OCI-LY1 (cell line): ENCODE data around the gene ENOSF1.

ENCODE experiments used
- H2AFZ ChIP-seq: fragments of 200-600 bp; sonication (generic), shearing (Covaris generic); 2 replicates; pipeline ENCODE4 v1.6.0; 2014; ENCODE audit warnings: antibody characterized with exemption, mild to moderate bottlenecking, low read length
- H3F3A ChIP-seq: fragments of 200-600 bp; sonication (generic), shearing (Covaris generic); 2 replicates; pipeline ENCODE4 v1.6.0; 2014; ENCODE audit warnings: mild to moderate bottlenecking, antibody characterized with exemption, low read length, moderate library complexity; ENCODE audit not compliant: insufficient read depth
- H3K27ac ChIP-seq: fragments of 200-600 bp; sonication (generic); 2 replicates; pipeline ENCODE4 v1.5.1; 2014; ENCODE audit warnings: low read length, mixed run types, mild to moderate bottlenecking, low read depth; ENCODE audit not compliant: poor library complexity, severe bottlenecking
- H3K27me3 ChIP-seq: fragments of 200-600 bp; sonication (generic); 2 replicates; pipeline ENCODE4 v1.6.0; 2014; ENCODE audit warnings: antibody characterized with exemption, mild to moderate bottlenecking, low read length, moderate library complexity; ENCODE audit not compliant: insufficient read depth
- H3K36me3 ChIP-seq: fragments of 200-600 bp; sonication (generic); 2 replicates; pipeline ENCODE4 v1.6.1; 2014; ENCODE audit warnings: mild to moderate bottlenecking, antibody characterized with exemption, low read length, moderate library complexity, mixed read lengths; ENCODE audit not compliant: insufficient read depth
- H3K4me1 ChIP-seq: fragments of 200-600 bp; sonication (generic); 2 replicates; pipeline ENCODE4 v1.5.1; 2014; ENCODE audit warnings: mild to moderate bottlenecking, low read length, moderate library complexity; ENCODE audit not compliant: insufficient read depth, severe bottlenecking
- H3K4me2 ChIP-seq: fragments of 200-600 bp; sonication (generic), shearing (Covaris generic); 2 replicates; pipeline ENCODE4 v1.6.1; 2014; ENCODE audit warnings: low read length
- H3K4me3 ChIP-seq: fragments of 200-600 bp; sonication (generic); 2 replicates; pipeline ENCODE4 v1.5.1; 2014; ENCODE audit warnings: low read length, low read depth, mild to moderate bottlenecking, mixed read lengths; ENCODE audit not compliant: poor library complexity, severe bottlenecking
- H3K79me2 ChIP-seq: fragments of 200-600 bp; shearing (Covaris generic); 2 replicates; pipeline ENCODE4 v1.6.1; 2016; ENCODE audit warnings: mixed run types, low read length, mixed read lengths; ENCODE audit not compliant: insufficient read depth
- H3K9ac ChIP-seq: fragments of 200-600 bp; sonication (generic), shearing (Covaris generic); 2 replicates; pipeline ENCODE4 v1.6.1; 2014; ENCODE audit warnings: mild to moderate bottlenecking, low read length, mixed read lengths
- H3K9me2 ChIP-seq: fragments of 200-600 bp; sonication (generic), shearing (Covaris generic); 2 replicates; pipeline ENCODE4 v1.6.1; 2014; ENCODE audit warnings: low read depth, mild to moderate bottlenecking, low read length, mixed read lengths
- H3K9me3 ChIP-seq: fragments of 200-600 bp; shearing (Covaris generic); 2 replicates; pipeline ENCODE4 v1.6.1; 2014; ENCODE audit warnings: low read length, mixed read lengths
- H4K20me1 ChIP-seq: fragments of 200-600 bp; sonication (generic), shearing (Covaris generic); 2 replicates; pipeline ENCODE4 v1.6.0; 2016; ENCODE audit warnings: mild to moderate bottlenecking, low read length; ENCODE audit not compliant: insufficient read depth
- EZH2 ChIP-seq: fragments of 200-600 bp; sonication (generic), shearing (Covaris generic); IDR thresholded peaks from 2 replicates; pipeline ENCODE4 v1.8.0; 2017; ENCODE audit warnings: borderline replicate concordance, mixed run types, mild to moderate bottlenecking, antibody characterized with exemption, low read length, moderate library complexity, mixed read lengths
- TF ChIP-seq, protein P1 (sequence below): fragments of 200-600 bp; sonication (generic), shearing (Covaris generic); IDR thresholded peaks from 2 replicates; pipeline ENCODE4 v1.5.1; 2017; ENCODE audit warnings: mild to moderate bottlenecking, antibody characterized with exemption, low read length, moderate library complexity, mixed read lengths

ENOSF1 gene

DNA sequence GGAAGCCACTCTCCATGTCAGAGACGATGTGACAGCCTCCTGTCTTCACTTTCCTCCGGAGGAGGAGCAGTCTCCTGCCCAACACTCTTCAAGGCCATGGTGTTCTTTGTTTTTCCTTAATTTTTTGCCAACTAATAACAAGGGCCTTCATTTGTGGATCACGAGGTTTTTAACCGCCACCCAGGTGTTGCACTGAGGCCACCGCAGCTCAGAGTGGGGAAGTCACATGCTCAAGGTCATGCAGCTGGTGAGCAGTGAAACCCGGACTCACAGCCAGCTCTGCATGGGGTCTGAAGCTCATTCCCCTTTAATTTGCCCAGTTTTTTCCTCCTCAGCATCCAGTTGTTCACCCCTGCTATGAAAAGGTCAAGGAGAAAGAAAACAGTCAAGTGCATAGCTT lies 19.6 kb downstream of the ENOSF1 start:
- Histone ChIP-seq H3K4me1 (no peaks in the 10 kb centered on the region), H3K79me2 (no peaks in the 10 kb centered on the region), H3K4me2 (no peak overlapping the region), H3K9me3 (no peaks in the 10 kb centered on the region), H3K4me3 (no peak overlapping the region), H3K36me3 (no peaks in the 10 kb centered on the region), H3K9ac (no peak overlapping the region), H4K20me1 (no peaks in the 10 kb centered on the region), H3F3A (no peaks in the 10 kb centered on the region), H2AFZ (no peak overlapping the region), H3K27me3 (no peaks in the 10 kb centered on the region), H3K9me2 (no peaks in the 10 kb centered on the region), H3K27ac (no peak overlapping the region)
- no peak for TF ChIP-seq EZH2
- TF ChIP-seq, protein P1, sequence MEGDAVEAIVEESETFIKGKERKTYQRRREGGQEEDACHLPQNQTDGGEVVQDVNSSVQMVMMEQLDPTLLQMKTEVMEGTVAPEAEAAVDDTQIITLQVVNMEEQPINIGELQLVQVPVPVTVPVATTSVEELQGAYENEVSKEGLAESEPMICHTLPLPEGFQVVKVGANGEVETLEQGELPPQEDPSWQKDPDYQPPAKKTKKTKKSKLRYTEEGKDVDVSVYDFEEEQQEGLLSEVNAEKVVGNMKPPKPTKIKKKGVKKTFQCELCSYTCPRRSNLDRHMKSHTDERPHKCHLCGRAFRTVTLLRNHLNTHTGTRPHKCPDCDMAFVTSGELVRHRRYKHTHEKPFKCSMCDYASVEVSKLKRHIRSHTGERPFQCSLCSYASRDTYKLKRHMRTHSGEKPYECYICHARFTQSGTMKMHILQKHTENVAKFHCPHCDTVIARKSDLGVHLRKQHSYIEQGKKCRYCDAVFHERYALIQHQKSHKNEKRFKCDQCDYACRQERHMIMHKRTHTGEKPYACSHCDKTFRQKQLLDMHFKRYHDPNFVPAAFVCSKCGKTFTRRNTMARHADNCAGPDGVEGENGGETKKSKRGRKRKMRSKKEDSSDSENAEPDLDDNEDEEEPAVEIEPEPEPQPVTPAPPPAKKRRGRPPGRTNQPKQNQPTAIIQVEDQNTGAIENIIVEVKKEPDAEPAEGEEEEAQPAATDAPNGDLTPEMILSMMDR, result no peak

DNA sequence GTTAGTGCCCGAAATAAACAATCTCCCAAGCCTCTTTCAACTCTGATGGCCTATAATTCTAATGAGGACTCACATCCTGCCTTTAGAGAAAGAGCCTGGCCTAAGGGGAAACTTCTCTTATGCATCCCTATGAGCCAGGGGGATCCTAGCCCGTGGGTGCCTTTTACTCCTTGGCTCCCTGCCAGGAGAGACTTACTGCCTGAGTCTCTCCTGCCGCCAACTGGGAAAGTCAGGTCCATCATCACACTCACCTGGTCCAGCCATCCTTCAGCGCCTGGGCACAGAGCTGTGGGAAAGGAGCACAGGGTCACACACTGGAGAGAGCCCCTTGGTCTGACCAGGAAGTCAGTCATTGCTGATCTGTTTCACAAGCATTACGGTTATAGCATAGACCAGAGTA lies 24.1 kb downstream of the ENOSF1 start:
- no peaks in the 10 kb centered on the region for H3K9me3 ChIP-seq
- no peaks in the 10 kb centered on the region for H3F3A ChIP-seq
- no peaks in the 10 kb centered on the region for H3K9me2 ChIP-seq
- H3K36me3 ChIP-seq, result no peaks in the 10 kb centered on the region
- no peaks in the 10 kb centered on the region for H3K4me1 ChIP-seq
- H3K79me2 ChIP-seq, result no peaks in the 10 kb centered on the region
- H3K9ac ChIP-seq, result no peak overlapping the region
- no peak for TF ChIP-seq EZH2
- TF ChIP-seq, protein P1, result no peak
- no peak overlapping the region for H3K4me2 ChIP-seq
- H4K20me1 ChIP-seq, result no peaks in the 10 kb centered on the region
- no peak overlapping the region for H3K27ac ChIP-seq
- H3K27me3 ChIP-seq, result no peaks in the 10 kb centered on the region
- H3K4me3 ChIP-seq, result no peak overlapping the region
- H2AFZ ChIP-seq, result no peak overlapping the region

DNA sequence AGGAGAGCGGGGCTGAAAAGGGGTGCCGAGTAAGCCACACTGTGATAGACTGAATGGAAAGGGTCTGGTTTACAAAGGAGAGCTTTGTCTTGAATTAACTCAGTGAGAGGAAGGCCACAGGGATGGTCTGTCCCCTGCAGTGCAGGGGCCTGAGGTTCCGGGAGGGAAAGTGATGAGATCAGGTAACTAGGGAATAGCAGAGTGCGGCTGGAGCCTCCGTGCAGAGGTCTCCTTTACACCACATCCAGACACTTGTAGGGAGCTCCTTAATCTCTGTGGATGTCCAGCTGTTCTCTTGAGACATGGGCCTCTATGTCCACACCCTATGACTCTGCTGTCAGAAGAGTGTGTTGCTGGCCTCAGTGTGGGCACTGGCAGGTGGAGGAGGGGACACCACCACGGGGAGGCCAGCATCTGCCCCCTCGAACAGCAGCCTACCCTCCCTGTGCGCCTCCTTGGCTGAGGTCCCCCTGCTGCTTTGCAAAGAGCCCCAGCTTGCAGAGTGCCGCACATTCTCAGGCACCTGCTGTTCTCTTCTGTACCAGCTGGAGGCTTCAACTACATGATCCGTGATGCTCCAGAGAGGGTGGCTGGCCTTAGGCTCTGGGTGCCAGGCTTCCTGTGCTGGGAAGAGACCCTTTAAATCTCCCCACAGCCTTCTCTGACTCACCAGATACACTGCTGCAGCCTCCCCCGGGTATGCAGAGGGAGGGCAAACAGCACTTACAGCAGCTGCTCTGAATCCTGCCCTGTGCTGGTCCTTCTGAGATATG lies 25.9 kb downstream of the ENOSF1 start:
- no peaks in the 10 kb centered on the region for H3K9me2 ChIP-seq
- no peak overlapping the region for H3K4me2 ChIP-seq
- TF ChIP-seq EZH2, result no peak
- TF ChIP-seq, protein P1, result no peak
- no peaks in the 10 kb centered on the region for H3K79me2 ChIP-seq
- no peak overlapping the region for H3K9ac ChIP-seq
- no peak overlapping the region for H3K27ac ChIP-seq
- H2AFZ ChIP-seq, result no peak overlapping the region
- H3K27me3 ChIP-seq, result no peaks in the 10 kb centered on the region
- H3K36me3 ChIP-seq, result no peaks in the 10 kb centered on the region
- no peak overlapping the region for H3K4me3 ChIP-seq
- no peaks in the 10 kb centered on the region for H3K9me3 ChIP-seq
- no peaks in the 10 kb centered on the region for H3F3A ChIP-seq
- H3K4me1 ChIP-seq, result no peaks in the 10 kb centered on the region
- H4K20me1 ChIP-seq, result no peaks in the 10 kb centered on the region
